ENCODE measurements around the gene LCTL.

DNA sequence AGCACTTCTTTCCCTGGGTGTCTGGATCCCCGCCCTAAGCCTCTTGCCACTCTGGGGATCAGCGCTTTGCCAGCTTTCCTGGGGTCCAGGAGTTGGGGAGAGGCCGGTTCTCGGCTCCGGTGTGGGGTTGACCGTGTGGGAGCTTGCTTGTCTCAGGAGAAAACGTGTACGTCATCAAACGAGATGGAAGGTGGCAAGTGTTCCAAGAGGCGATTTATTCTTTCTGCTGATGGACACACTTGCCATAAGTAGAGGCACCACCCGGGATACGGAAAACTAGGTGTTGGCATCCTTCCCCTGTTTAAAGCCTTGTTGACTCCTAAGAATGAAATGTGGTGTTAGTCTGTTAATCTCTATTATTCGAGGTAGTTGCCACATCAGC is 60.4 kb downstream of the LCTL start:
- TF ChIP-seq POLR2AphosphoS5 (IDR thresholded peaks at IDR 0.05; ENCODE audit: low read depth, low read length) (no peak; the same call in 1 of the 2 replicates), POLR2A (IDR thresholded peaks at IDR 0.05; ENCODE audit: low read depth, low read length) (no peak), TAF1 (IDR thresholded peaks at IDR 0.05; ENCODE audit: borderline replicate concordance, low read depth, low read length) (no peak)
